Mesenchymal stem cell (in vitro differentiated cells and primary cell): ENCODE data around the gene ORMDL3. TPM values are rescaled to one million over a fixed set of nuclear protein-coding genes. Genes with fewer than 3 reads are reported as not detected.

Experiments used
- DNase-seq: peaks from one replicate; pipeline ENCODE4 v3.0.0-alpha.2; 2013
- H2AFZ ChIP-seq: one replicate; pipeline ENCODE4 v1.6.1; 2013; ENCODE audit warnings: low read depth, mild to moderate bottlenecking, control low read depth, inconsistent platforms, low read length, moderate library complexity
- H2AK5ac ChIP-seq: 2 replicates; pipeline ENCODE4 v1.6.1; 2013; ENCODE audit warnings: low read length, moderate library complexity, mild to moderate bottlenecking, inconsistent platforms; ENCODE audit not compliant: severe bottlenecking
- H2BK120ac ChIP-seq: one replicate; pipeline ENCODE4 v1.6.1; 2013; ENCODE audit warnings: low read depth, mild to moderate bottlenecking, inconsistent platforms, low read length, moderate library complexity
- H2BK12ac ChIP-seq, 2 experiments: one replicate each; pipeline ENCODE4 v1.6.1; 2013; ENCODE audit warnings: inconsistent platforms in 2 of 2, low read length in 2 of 2, mild to moderate bottlenecking in 2 of 2, moderate library complexity in 2 of 2, control low read depth in 1 of 2
- H2BK15ac ChIP-seq: one replicate; pipeline ENCODE4 v1.6.1; 2013; ENCODE audit warnings: mild to moderate bottlenecking, low read depth, inconsistent platforms; ENCODE audit not compliant: poor library complexity, severe bottlenecking
- H2BK5ac ChIP-seq: 2 replicates; pipeline ENCODE4 v1.6.1; 2013; ENCODE audit warnings: low read depth, mild to moderate bottlenecking, low read length, control low read depth, inconsistent platforms; ENCODE audit not compliant: poor library complexity, severe bottlenecking
- H3K14ac ChIP-seq, 2 experiments: one replicate each; pipeline ENCODE4 v1.6.1; 2013; ENCODE audit warnings: inconsistent platforms in 2 of 2, low read length in 2 of 2, control low read depth in 1 of 2, mild to moderate bottlenecking in 1 of 2, moderate library complexity in 1 of 2
- H3K18ac ChIP-seq, 2 experiments: one replicate each; pipeline ENCODE4 v1.6.1; 2013; ENCODE audit warnings: inconsistent platforms in 2 of 2, low read length in 2 of 2, control low read depth in 1 of 2, low read depth in 1 of 2, mild to moderate bottlenecking in 1 of 2
- H3K23ac ChIP-seq, 2 experiments: one replicate each; pipeline ENCODE4 v1.6.1; 2013; ENCODE audit warnings: inconsistent platforms in 2 of 2, low read length in 2 of 2, mild to moderate bottlenecking in 2 of 2, moderate library complexity in 2 of 2, control low read depth in 1 of 2
- H3K27ac ChIP-seq: 2 replicates; pipeline ENCODE4 v1.5.1; 2013; ENCODE audit warnings: mild to moderate bottlenecking, moderate library complexity, low read length, control low read depth, inconsistent platforms; ENCODE audit not compliant: poor library complexity, severe bottlenecking
- H3K27me3 ChIP-seq, 2 experiments: 2 replicates each; pipeline versions ENCODE4 v1.6.1 to v1.7.0; 2013; ENCODE audit warnings: low read length in 2 of 2, mild to moderate bottlenecking in 2 of 2, moderate library complexity in 2 of 2, control low read depth in 1 of 2, inconsistent platforms in 1 of 2; ENCODE audit not compliant: control insufficient read depth in 1 of 2, insufficient read depth in 1 of 2
- H3K36me3 ChIP-seq, 2 experiments: 2 replicates each; pipeline versions ENCODE4 v1.6.1 to v1.7.0; 2013; ENCODE audit warnings: low read length in 2 of 2, control low read depth in 1 of 2, inconsistent platforms in 1 of 2, low read depth in 1 of 2, mild to moderate bottlenecking in 1 of 2; ENCODE audit not compliant: insufficient read depth in 2 of 2, control insufficient read depth in 1 of 2
- H3K4ac ChIP-seq, 2 experiments: one replicate each; pipeline ENCODE4 v1.6.1; 2013; ENCODE audit warnings: inconsistent platforms in 2 of 2, low read length in 2 of 2, mild to moderate bottlenecking in 2 of 2, moderate library complexity in 2 of 2, control low read depth in 1 of 2, low read depth in 1 of 2
- H3K4me1 ChIP-seq: 2 replicates; pipeline ENCODE4 v1.6.1; 2013; ENCODE audit warnings: low read depth, low read length, control low read depth; ENCODE audit not compliant: control insufficient read depth, insufficient read depth
- H3K4me2 ChIP-seq: 2 replicates; pipeline ENCODE4 v1.6.1; 2013; ENCODE audit warnings: low read length, mild to moderate bottlenecking, inconsistent platforms; ENCODE audit not compliant: poor library complexity, severe bottlenecking
- H3K4me3 ChIP-seq, 2 experiments: 2 replicates each; pipeline versions ENCODE4 v1.5.1 to v1.7.0; 2013; ENCODE audit warnings: low read length in 2 of 2, mild to moderate bottlenecking in 2 of 2, control low read depth in 1 of 2, low read depth in 1 of 2; ENCODE audit not compliant: insufficient read depth in 1 of 2
- H3K79me1 ChIP-seq: replicated peaks from 2 replicates; pipeline ENCODE4 v1.6.1; 2013; ENCODE audit warnings: mild to moderate bottlenecking, control low read depth, low read length, inconsistent platforms; ENCODE audit not compliant: poor library complexity, severe bottlenecking
- H3K9ac ChIP-seq: 2 replicates; pipeline ENCODE4 v1.7.0; 2013; ENCODE audit warnings: mild to moderate bottlenecking, low read length, moderate library complexity
- H3K9me3 ChIP-seq: 2 replicates; pipeline ENCODE4 v1.7.0; 2013; ENCODE audit warnings: mild to moderate bottlenecking, low read length; ENCODE audit not compliant: control insufficient read depth
- H4K8ac ChIP-seq: one replicate; pipeline ENCODE4 v1.6.1; 2013; ENCODE audit warnings: inconsistent platforms, mild to moderate bottlenecking, low read length, moderate library complexity
- H4K91ac ChIP-seq: one replicate; pipeline ENCODE4 v1.6.1; 2013; ENCODE audit warnings: mild to moderate bottlenecking, low read length, inconsistent platforms
- WGBS: methylation state at CpG from one replicate; pipeline ENCODE4 v1.1.7; 2013; ENCODE audit warnings: mixed read lengths; 5-methylcytosine and 5-hydroxymethylcytosine counted together
- polyA plus RNA-seq, 2 experiments: library from polyadenylated mRNA; stranded (reverse); fragments of 200-250 nt; gene quantifications; one replicate each; pipeline ENCODE4 v1.2.3, GENCODE V29; 2013

ORMDL3 gene, protein sequence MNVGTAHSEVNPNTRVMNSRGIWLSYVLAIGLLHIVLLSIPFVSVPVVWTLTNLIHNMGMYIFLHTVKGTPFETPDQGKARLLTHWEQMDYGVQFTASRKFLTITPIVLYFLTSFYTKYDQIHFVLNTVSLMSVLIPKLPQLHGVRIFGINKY
- 117 TPM for polyA plus RNA-seq (2013, experiment 1 of 2)
- 129 TPM for polyA plus RNA-seq (2013, experiment 2 of 2)

DNA sequence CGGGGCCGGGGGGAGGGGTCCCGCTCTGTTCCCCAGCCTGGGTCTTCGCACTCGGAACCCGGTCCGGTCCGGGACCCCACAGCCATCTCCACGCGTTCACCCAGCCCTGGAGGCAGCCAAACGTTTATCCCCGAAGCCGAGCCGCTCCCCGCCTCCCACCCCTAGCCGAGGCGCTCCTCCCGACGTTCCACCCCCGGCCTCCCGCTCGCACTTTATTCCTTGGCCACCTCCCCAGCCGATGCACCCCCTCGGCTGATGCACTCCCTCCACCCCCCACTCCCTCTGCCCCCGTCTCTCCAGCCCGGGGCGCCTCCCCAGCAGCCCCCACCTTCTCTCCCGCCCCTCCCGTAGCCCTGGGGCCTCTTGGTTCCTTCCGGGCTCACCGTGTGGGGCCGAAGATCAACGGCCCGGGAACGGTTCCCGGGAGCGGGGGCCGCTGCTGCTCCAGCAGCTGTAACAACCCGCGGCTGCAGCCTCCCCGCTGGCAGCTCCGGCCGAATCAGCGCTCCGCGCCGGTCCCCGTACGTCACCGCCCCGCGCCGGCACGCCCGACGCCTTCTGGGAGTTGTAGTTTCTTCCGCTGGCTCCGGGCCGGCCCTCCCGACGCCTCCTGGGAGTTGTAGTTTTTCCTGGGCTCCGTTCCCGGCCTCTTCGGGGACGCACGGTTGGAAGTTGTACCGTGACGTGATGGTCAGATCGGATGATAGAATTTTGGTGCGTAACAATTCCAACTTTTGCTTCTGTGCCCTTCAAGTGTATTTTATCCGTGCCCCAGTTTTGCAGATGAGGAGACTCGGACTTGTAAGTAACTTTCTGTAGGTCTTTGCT is at the start of gene ORMDL3, which contains the start of gene LRRC3C:
Gene ORMDL3, minus strand, starts transcription at position 501 of the 828 bp plus-strand sequence. CDS start 3,398 bp downstream, outside the sequence.
Gene LRRC3C, plus strand, starts transcription at position 632 of the 828 bp plus-strand sequence. CDS start 13,792 bp downstream, outside the sequence.
- peak within 1 kb of the TSS in 1 of 2 experiments; percentile 58 for H3K14ac ChIP-seq
- H3K4me2 ChIP-seq: peak within 1 kb of the TSS; percentile 80
- peak within 1 kb of the TSS; percentile 98 for H4K8ac ChIP-seq
- peak within 1 kb of the TSS; percentile 78 to 80 for H3K18ac ChIP-seq
- H3K4ac ChIP-seq: peak within 1 kb of the TSS; percentile 76 to 81
- H3K9ac ChIP-seq: peak within 1 kb of the TSS; percentile 94
- H3K4me3 ChIP-seq: peak within 1 kb of the TSS; percentile 84 to 94
- peak within 1 kb of the TSS; percentile 63 for H4K91ac ChIP-seq
- no peaks in the 10 kb centered on the region for H3K9me3 ChIP-seq
- peak; percentile 94 for DNase-seq
- peaks cover 14 to 20% of the 10 kb centered on the region in 2 experiments for H3K36me3 ChIP-seq
- H2BK12ac ChIP-seq: peak within 1 kb of the TSS in 1 of 2 experiments; percentile 23
- no peaks in the 10 kb centered on the region for H3K27me3 ChIP-seq
- peak within 1 kb of the TSS; percentile 71 for H2BK120ac ChIP-seq
- H3K27ac ChIP-seq: peak within 1 kb of the TSS; percentile 92
- WGBS: 1% methylated on average over 71 of the region's 72 CpGs
- H3K79me1 ChIP-seq: peaks cover 38% of the 10 kb centered on the region
- peak within 1 kb of the TSS; percentile 39 for H2BK5ac ChIP-seq
- peak within 1 kb of the TSS; percentile 12 for H2BK15ac ChIP-seq
- peak within 1 kb of the TSS; percentile 69 for H2AK5ac ChIP-seq
- peak within 1 kb of the TSS in 1 of 2 experiments; percentile 75 for H3K23ac ChIP-seq
- H3K4me1 ChIP-seq: peaks cover 35% of the 10 kb centered on the region
- H2AFZ ChIP-seq: peak within 1 kb of the TSS; percentile 75

- Histone ChIP-seq H3K4ac (no peak overlapping the region), H3K18ac (no peak overlapping the region), H3K4me3 (no peak overlapping the region), H3K9ac (no peak overlapping the region), H2BK15ac (no peak overlapping the region), H3K36me3 (no peaks in the 10 kb centered on the region), H3K79me1 (no peaks in the 10 kb centered on the region), H3K4me2 (no peak overlapping the region), H3K23ac (no peak overlapping the region), H4K8ac (no peak overlapping the region), H2BK120ac (no peak overlapping the region), H3K14ac (no peak overlapping the region), H4K91ac (no peak overlapping the region), H3K9me3 (no peaks in the 10 kb centered on the region), H3K27me3 (peaks cover 4 to 21% of the 10 kb centered on the region in 2 experiments), H2BK5ac (no peak overlapping the region), H2AFZ (no peak overlapping the region), H3K4me1 (peaks cover 2% of the 10 kb centered on the region), H3K27ac (no peak overlapping the region), H2BK12ac (no peak overlapping the region), H2AK5ac (no peak overlapping the region)
- WGBS: 71% methylated on average over 1 of the region's 4 CpGs
- no peak for DNase-seq
These were observed 48.4 kb upstream of the ORMDL3 start for GRCh38 chr17:39975801-39976200.

- no peak overlapping the region for H3K27ac ChIP-seq
- no peaks in the 10 kb centered on the region for H3K9me3 ChIP-seq
- no peaks in the 10 kb centered on the region for H3K36me3 ChIP-seq
- H2AFZ ChIP-seq: no peak overlapping the region
- no peak overlapping the region for H3K4me2 ChIP-seq
- H2AK5ac ChIP-seq: no peak overlapping the region
- H3K14ac ChIP-seq: no peak overlapping the region
- 83% methylated on average over 4 of the region's 5 CpGs for WGBS
- no peak overlapping the region for H3K18ac ChIP-seq
- no peak overlapping the region for H4K91ac ChIP-seq
- peaks cover 4 to 32% of the 10 kb centered on the region in 2 experiments for H3K27me3 ChIP-seq
- no peak overlapping the region for H2BK15ac ChIP-seq
- no peak for DNase-seq
- H3K9ac ChIP-seq: no peak overlapping the region
- H2BK12ac ChIP-seq: no peak overlapping the region
- H3K4me1 ChIP-seq: peaks cover 2% of the 10 kb centered on the region
- H2BK120ac ChIP-seq: no peak overlapping the region
- no peak overlapping the region for H3K4me3 ChIP-seq
- peak overlapping the region in 1 of 2 experiments; percentile 60 for H3K4ac ChIP-seq
- no peak overlapping the region for H2BK5ac ChIP-seq
- H3K79me1 ChIP-seq: no peaks in the 10 kb centered on the region
- H3K23ac ChIP-seq: no peak overlapping the region
- H4K8ac ChIP-seq: no peak overlapping the region
These were observed 47.0 kb upstream of the ORMDL3 start for GRCh38 chr17:39974433-39974832.

DNA sequence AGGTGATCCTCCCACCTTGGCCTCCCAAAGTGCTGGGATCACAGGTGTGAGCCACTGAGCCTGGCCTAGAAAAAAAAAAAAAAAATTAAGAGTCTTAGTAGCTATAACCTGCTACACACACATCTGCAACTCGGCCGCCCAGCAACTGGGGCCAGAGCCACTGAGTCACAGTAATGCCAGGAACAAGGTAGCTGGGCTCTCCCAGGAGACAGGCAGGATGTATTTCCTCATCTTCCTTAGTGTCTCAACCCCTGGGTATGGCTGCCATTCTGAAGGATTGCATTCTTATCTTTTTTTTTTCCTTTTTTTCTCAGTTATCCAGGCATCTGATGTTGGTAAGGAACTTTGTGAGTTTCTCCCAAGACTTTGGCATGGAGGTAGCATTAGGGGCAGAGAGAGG is 46.1 kb upstream of the ORMDL3 start:
- Histone ChIP-seq H3K9ac (no peak overlapping the region), H3K79me1 (no peaks in the 10 kb centered on the region), H4K91ac (no peak overlapping the region), H3K27ac (no peak overlapping the region), H2BK15ac (no peak overlapping the region), H3K9me3 (no peaks in the 10 kb centered on the region), H2AFZ (no peak overlapping the region), H3K14ac (no peak overlapping the region), H3K18ac (no peak overlapping the region), H3K27me3 (peaks cover 4 to 40% of the 10 kb centered on the region in 2 experiments), H3K4me1 (no peaks in the 10 kb centered on the region), H2BK120ac (no peak overlapping the region), H4K8ac (no peak overlapping the region), H3K4me3 (no peak overlapping the region), H3K4me2 (no peak overlapping the region), H3K36me3 (no peaks in the 10 kb centered on the region), H3K23ac (no peak overlapping the region), H2BK5ac (no peak overlapping the region), H3K4ac (no peak overlapping the region), H2BK12ac (no peak overlapping the region), H2AK5ac (no peak overlapping the region)
- no peak for DNase-seq
- WGBS: 77% methylated on average over 2 of the region's 2 CpGs
